Activated T-cell treated with anti-CD3 and anti-CD28 coated beads, Interleukin-2, amount 50 U/mL, for 24 hours (primary cell): ENCODE measurements around the gene PADI1.

Source experiments
- DNase-seq: peaks from one replicate; pipeline ENCODE4 v3.0.0-alpha.2; 2020
- H3K27ac Mint-ChIP-seq: 2 replicates; pipeline ENCODE4 v1.8.0; 2020; ENCODE audit warnings: mild to moderate bottlenecking, mixed read lengths
- H3K27me3 Mint-ChIP-seq: 2 replicates; pipeline ENCODE4 v1.8.0; 2020; ENCODE audit warnings: mixed read lengths
- H3K36me3 Mint-ChIP-seq: 2 replicates; pipeline ENCODE4 v1.8.0; 2020; ENCODE audit warnings: low read depth, mixed read lengths
- H3K4me1 Mint-ChIP-seq: 2 replicates; pipeline ENCODE4 v1.8.0; 2020; ENCODE audit warnings: low read depth, mixed read lengths
- H3K4me3 Mint-ChIP-seq: 2 replicates; pipeline ENCODE4 v1.8.0; 2020; ENCODE audit warnings: mild to moderate bottlenecking, moderate library complexity, mixed read lengths
- H3K9me3 Mint-ChIP-seq: 2 replicates; pipeline ENCODE4 v1.8.0; 2020; ENCODE audit warnings: mixed read lengths

PADI1 gene

DNA sequence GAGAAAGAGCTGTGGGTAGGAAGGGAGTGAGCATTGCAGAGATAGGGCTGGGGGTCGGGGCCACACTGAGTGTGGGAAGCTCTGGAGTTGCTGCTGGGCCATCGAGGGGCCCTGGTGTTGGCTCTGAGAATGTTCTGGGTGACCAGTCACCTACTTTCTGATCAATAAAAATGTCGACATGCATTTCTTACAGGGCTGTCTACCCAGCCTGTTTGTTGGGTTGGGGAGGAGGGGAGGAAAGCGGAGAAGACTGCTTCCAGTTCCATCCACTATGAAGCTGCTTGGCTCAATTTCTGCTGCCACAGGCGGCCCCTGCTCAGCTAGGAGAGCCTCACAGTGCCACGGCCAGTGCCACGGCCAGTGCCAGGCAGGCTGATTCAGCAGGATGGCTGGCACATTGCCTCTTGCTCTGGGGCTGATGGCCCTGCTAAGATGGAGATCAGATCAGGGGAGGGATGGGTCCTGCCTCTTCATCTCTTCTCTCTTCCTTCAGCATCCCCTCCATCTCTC, 40.9 kb downstream of the PADI1 start:
- no peaks in the 10 kb centered on the region for H3K4me1 Mint-ChIP-seq
- peaks cover 21% of the 10 kb centered on the region for H3K27me3 Mint-ChIP-seq
- H3K9me3 Mint-ChIP-seq, result no peaks in the 10 kb centered on the region
- DNase-seq, result no peak
- no peaks in the 10 kb centered on the region for H3K36me3 Mint-ChIP-seq
- no peak overlapping the region for H3K27ac Mint-ChIP-seq
- H3K4me3 Mint-ChIP-seq, result no peak overlapping the region

DNA sequence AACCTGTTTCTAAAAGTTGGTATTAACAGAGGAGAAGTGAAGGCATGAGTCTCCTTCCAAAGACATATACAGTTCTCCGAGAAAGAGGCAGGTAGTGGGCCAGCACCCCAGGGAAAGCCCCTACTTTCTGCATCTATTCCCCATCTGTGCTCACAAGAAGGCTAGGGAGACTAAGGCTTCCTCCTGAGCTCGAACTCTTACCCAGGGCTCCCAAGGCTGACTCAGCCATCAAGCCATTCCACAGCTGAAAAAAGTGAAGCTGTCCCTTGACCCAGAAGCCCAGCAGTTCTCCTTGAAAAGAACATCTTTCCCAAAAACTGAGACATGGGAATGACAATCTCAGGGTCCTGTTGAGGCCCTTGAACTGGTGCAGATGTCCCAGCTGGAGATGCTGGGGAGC, 42.0 kb downstream of the PADI1 start:
- peaks cover 20% of the 10 kb centered on the region for H3K27me3 Mint-ChIP-seq
- H3K27ac Mint-ChIP-seq, result no peak overlapping the region
- H3K4me1 Mint-ChIP-seq, result peaks cover 1% of the 10 kb centered on the region
- no peaks in the 10 kb centered on the region for H3K9me3 Mint-ChIP-seq
- no peak overlapping the region for H3K4me3 Mint-ChIP-seq
- no peaks in the 10 kb centered on the region for H3K36me3 Mint-ChIP-seq
- DNase-seq, result no peak

DNA sequence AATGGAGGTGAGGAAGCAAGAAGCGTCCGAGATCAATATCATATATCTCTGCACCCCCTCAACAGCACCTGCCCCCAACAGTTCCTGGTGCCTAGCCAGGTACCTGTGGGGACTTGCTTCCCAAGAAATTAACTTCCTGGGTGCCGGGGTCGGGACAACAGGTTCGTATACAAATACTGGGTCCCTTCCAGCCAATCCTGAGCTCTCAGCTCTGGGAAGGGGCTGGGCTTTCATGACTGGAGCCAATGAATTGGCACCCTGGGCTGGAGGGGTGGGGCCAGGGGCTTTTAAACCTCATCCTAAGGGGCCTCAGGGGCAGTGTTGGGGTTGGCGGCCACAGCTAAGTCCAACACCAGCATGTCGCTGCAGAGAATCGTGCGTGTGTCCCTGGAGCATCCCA, 43.9 kb downstream of the PADI1 start, which contains the start of gene PADI3:
Gene PADI3, plus strand, starts transcription at position 318 of the 400 bp plus-strand sequence. Its CDS starts 40 bp downstream, at position 358.
- DNase-seq, result no peak
- H3K9me3 Mint-ChIP-seq, result no peaks in the 10 kb centered on the region
- no peak within 1 kb of the TSS for H3K4me3 Mint-ChIP-seq
- H3K27ac Mint-ChIP-seq, result no peak within 1 kb of the TSS
- peaks cover 20% of the 10 kb centered on the region for H3K27me3 Mint-ChIP-seq
- peaks cover 1% of the 10 kb centered on the region for H3K4me1 Mint-ChIP-seq
- no peaks in the 10 kb centered on the region for H3K36me3 Mint-ChIP-seq

DNA sequence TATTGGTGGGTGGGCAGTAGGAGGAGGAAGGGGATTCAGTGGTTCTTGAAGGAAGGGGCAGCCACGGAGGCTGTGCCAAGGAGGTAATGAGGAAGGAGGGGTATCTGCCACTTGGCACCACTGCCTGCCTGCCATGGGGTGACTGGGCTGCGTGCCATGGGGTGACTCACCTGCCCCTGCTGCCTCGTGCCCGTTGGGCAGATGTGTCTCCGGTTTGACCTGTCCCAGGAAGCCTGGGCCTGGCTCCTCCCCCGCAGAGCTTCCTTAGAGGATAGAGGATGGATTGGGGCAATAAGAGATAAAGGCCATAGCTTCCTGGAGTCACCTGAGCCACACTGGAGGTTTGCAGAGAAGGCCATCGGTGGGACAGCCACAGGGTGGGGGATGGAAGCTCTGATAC, 45.7 kb downstream of the PADI1 start:
- peaks cover 22% of the 10 kb centered on the region for H3K27me3 Mint-ChIP-seq
- DNase-seq, result no peak
- H3K9me3 Mint-ChIP-seq, result no peaks in the 10 kb centered on the region
- no peak overlapping the region for H3K4me3 Mint-ChIP-seq
- no peak overlapping the region for H3K27ac Mint-ChIP-seq
- no peaks in the 10 kb centered on the region for H3K36me3 Mint-ChIP-seq
- peaks cover 1% of the 10 kb centered on the region for H3K4me1 Mint-ChIP-seq

DNA sequence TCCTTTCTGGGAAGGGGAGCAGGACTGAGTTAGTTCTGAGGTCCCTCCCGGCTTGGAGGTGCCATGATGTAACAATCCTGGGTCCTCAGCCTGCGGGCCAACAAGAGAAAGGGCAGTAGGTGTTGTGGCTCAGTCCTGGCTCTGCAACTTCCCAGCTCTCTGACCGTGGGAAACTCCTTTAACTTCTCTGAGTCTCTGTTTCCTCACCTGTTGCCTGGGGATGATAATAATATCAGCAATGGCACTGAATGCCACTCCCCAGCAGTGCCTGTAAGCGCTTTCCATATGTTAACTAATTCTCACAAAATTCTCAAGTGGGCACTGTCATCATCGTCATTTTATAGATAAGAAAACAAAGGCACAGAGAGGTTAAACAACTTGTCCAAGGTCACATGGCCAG, 46.3 kb downstream of the PADI1 start:
- Mint-ChIP-seq H3K4me1 (peaks cover 1% of the 10 kb centered on the region), H3K27me3 (peaks cover 28% of the 10 kb centered on the region), H3K4me3 (no peak overlapping the region), H3K36me3 (no peaks in the 10 kb centered on the region), H3K9me3 (no peaks in the 10 kb centered on the region), H3K27ac (no peak overlapping the region)
- no peak for DNase-seq

DNA sequence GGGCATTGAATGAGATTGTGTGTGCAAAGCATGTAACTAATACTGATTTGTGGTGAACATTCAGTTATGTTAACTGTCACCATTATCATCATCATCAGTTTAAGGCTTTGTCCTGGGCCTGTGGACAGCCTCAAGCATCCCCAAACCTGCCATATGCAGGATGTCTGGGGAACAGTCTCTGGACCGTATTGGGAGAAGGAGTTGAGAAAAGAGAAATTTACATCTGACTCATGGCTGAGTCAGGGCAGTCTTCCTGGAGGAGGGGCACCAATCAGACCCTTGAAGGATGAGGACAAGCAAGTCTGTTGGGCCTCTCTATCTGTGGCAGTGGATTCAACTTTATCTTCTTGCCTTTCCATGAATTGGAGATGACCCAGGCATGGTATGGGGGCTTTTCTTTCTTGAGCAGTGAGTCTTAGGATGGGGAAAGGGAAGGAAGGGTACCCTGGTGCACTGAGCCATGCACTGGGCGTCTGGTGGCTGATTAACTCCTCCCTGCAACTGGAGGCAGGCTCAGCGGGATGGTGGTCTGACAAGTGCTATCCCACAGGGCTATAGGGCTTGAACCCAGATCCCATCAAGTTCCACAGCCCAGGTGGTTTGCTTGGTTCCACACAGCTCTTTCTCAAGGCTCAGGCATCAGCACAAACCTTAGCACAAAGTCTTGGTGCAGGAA, 46.9 kb downstream of the PADI1 start:
- no peak overlapping the region for H3K4me3 Mint-ChIP-seq
- H3K27ac Mint-ChIP-seq, result no peak overlapping the region
- no peak for DNase-seq
- no peaks in the 10 kb centered on the region for H3K9me3 Mint-ChIP-seq
- H3K4me1 Mint-ChIP-seq, result peaks cover 1% of the 10 kb centered on the region
- H3K36me3 Mint-ChIP-seq, result no peaks in the 10 kb centered on the region
- peaks cover 28% of the 10 kb centered on the region for H3K27me3 Mint-ChIP-seq

DNA sequence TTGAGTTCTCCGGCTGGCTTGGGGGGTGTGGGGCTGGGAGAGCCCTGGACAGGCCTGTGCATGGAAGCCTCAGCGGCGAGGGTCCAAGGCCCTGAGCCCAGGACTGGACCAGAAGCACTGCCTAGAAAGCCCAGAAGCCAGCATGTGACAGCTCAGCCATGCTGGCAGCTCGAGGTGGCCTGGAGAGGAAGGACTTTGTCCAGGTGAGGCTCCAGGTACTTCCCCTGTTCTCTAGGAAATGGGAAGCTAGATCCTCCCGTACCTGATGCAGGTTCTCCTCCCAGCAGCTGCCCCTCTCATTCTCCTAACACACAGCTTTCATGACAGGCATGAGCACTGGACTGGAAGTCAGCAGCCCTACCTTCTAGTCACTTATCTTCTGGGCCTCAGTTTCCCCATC, 50.4 kb downstream of the PADI1 start:
- no peak for DNase-seq
- no peaks in the 10 kb centered on the region for H3K9me3 Mint-ChIP-seq
- no peaks in the 10 kb centered on the region for H3K36me3 Mint-ChIP-seq
- no peak overlapping the region for H3K4me3 Mint-ChIP-seq
- peaks cover 1% of the 10 kb centered on the region for H3K4me1 Mint-ChIP-seq
- H3K27me3 Mint-ChIP-seq, result peaks cover 29% of the 10 kb centered on the region
- no peak overlapping the region for H3K27ac Mint-ChIP-seq

DNA sequence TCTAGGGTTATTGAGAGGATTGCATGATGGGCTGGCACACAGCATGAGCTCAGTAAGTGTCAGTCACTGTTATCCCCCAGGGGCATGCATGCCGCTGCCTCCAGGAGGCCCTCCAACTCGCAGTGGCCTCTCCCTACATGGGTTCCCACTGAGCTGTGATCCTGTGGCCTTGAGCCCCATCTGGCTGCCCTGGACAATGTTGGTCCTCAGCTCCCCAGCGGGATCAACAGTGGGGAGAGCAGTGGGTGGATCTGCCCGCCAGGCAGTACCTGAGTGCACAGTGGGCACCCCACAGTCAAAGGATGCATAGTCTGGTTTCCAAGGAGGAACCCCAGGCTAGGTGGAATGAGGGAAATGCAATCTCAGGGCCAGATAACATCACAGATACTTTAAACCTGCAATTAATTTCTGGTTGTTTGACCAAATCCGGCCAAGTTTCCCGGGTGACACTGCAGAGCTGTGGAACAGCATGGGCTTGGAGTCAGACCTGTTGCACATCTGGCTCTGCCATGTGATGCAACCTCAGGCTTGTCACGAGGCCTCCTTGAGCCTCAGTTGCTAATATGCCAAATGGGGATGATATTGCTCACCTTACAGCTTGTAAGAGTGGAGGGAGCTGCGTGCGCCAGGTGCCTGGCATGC, 53.3 kb downstream of the PADI1 start:
- Mint-ChIP-seq H3K4me1 (no peaks in the 10 kb centered on the region), H3K27ac (no peak overlapping the region), H3K4me3 (no peak overlapping the region), H3K9me3 (no peaks in the 10 kb centered on the region), H3K36me3 (no peaks in the 10 kb centered on the region), H3K27me3 (peaks cover 27% of the 10 kb centered on the region)
- DNase-seq, result no peak

DNA sequence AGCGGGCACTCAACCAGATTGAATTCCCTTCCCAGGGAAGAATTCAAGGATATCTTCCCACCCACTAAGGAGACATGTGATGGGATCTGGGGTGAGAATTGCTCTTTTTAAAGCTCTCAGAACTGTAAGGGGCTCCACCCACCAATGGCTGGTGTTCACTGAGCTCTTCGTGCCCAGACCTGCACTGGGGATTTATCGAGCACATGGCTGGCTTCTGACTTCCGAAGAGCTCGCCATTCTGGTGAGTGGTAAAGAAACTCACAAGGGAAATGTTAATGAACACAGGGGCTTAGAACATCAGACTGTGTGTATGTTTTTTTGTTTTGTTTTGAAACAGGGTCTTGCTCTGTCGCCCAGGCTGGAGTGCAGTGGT, 53.8 kb downstream of the PADI1 start:
- H3K27me3 Mint-ChIP-seq, result peaks cover 27% of the 10 kb centered on the region

DNA sequence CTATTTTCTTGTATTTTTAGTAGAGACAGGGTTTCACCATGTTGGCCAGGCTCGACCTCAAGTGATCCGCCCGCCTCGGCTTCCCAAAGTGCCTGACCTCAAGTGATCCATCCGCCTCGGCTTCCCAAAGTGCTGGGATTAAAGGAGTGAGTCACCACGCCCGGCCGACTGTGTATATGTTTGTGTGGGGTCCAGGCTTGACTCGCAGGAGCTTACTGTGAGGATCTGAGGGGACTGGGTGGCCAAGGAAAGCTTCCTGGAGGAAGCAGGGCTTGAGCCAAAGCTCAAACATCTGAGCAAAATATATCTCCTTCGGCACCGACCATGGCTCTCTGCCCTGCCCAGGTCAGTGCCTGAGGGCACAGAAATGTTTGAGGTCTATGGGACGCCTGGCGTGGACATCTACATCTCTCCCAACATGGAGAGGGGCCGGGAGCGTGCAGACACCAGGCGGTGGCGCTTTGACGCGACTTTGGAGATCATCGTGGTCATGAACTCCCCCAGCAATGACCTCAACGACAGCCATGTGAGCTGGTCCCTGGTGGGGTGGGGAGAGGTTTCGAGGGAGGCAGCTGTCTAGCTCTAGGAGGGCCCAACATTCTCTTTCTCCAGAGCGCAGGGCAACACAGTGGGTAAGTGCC, 54.4 kb downstream of the PADI1 start:
- DNase-seq, result no peak
- Mint-ChIP-seq H3K36me3 (no peaks in the 10 kb centered on the region), H3K4me3 (no peak overlapping the region), H3K9me3 (no peaks in the 10 kb centered on the region), H3K27ac (no peak overlapping the region), H3K27me3 (peaks cover 27% of the 10 kb centered on the region), H3K4me1 (no peaks in the 10 kb centered on the region)

More for the DNA sequence above, 53.8 kb downstream of the PADI1 start:
- Mint-ChIP-seq H3K4me3 (no peak overlapping the region), H3K4me1 (no peaks in the 10 kb centered on the region), H3K9me3 (no peaks in the 10 kb centered on the region), H3K27ac (no peak overlapping the region), H3K36me3 (no peaks in the 10 kb centered on the region)
- no peak for DNase-seq

DNA sequence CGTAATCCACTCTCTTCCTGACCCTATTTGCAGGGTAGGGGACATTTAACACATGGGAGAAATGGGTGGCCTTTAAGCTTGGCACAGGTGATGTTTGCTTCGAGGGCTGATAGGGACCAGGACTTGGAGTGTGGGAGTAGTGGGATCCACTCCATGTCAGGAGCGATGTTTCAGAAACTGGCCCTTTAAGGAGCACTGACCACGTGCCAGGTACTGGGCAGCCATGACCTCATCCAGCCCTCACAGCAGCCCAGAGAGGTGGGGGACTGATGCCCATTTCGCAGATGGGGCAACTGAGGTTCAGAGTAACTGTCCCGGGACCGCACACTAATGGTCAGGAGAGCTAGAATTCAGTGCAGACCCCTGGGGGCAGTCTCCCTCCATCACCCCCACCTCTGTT, 55.3 kb downstream of the PADI1 start:
- no peaks in the 10 kb centered on the region for H3K36me3 Mint-ChIP-seq
- no peak overlapping the region for H3K4me3 Mint-ChIP-seq
- no peak for DNase-seq
- no peaks in the 10 kb centered on the region for H3K9me3 Mint-ChIP-seq
- H3K4me1 Mint-ChIP-seq, result no peaks in the 10 kb centered on the region
- peaks cover 27% of the 10 kb centered on the region for H3K27me3 Mint-ChIP-seq
- H3K27ac Mint-ChIP-seq, result no peak overlapping the region

DNA sequence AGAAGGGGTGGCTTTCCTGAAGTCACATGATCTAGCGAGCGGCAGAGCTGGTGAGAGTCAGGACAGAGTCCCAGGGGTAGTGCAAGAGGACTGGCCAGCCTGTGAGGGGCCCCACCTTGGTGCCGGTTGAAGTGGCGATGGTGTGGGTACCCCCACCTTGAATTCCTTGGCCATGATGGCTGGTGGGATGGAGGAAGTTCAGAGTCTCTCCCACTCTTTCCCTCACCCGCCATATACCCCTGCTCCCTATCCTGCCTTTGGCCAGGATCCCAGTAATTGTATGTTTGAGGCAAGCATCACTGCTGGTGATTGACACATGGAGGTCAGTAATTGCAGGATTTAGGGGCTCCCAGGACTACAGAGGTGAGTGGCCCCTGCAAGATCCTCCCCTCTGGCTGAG, 55.8 kb downstream of the PADI1 start:
- Mint-ChIP-seq H3K27me3 (peaks cover 24% of the 10 kb centered on the region), H3K4me3 (no peak overlapping the region), H3K4me1 (no peaks in the 10 kb centered on the region), H3K27ac (no peak overlapping the region), H3K36me3 (no peaks in the 10 kb centered on the region), H3K9me3 (no peaks in the 10 kb centered on the region)
- no peak for DNase-seq

DNA sequence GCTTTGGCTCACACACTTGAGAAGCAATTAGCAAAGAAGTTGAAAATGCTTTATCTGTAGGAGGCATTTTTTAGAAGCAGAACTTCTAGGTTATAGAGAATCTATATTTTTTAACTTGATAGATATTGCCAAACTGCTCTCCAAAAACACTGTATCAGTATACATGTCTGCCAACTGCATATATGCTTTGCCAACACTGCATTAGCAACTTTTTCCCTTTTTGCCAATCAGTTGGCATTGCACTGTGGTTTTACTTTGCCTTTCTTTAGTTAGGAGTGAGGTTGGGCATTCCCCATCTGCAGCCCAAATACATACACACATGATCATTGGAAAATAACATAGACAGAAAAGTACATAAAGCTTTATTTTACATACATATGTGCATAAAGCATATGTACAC, 59.0 kb downstream of the PADI1 start:
- H3K27ac Mint-ChIP-seq, result no peak overlapping the region
- peaks cover 16% of the 10 kb centered on the region for H3K27me3 Mint-ChIP-seq
- H3K4me1 Mint-ChIP-seq, result no peaks in the 10 kb centered on the region
- DNase-seq, result no peak
- H3K4me3 Mint-ChIP-seq, result no peak overlapping the region
- no peaks in the 10 kb centered on the region for H3K9me3 Mint-ChIP-seq
- H3K36me3 Mint-ChIP-seq, result no peaks in the 10 kb centered on the region

DNA sequence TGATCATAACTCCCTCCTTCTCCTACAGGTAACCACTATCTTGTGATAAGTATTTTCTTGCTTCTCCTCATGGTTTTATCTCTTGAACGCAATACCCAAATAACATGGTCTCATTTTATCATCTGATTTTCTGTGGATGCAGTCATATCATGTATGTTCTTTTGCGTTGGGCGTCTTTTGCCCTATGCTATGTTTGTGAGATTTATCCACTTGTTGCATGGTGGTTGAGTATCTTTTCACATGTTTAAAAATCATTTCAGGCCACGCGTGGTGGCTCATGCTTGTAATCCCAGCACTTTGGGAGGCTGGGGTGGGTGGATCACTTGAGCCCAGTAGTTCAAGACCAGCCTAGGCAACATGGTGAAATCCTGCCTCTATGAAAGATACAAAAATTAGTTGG, 59.5 kb downstream of the PADI1 start:
- no peak overlapping the region for H3K27ac Mint-ChIP-seq
- no peak overlapping the region for H3K4me3 Mint-ChIP-seq
- H3K4me1 Mint-ChIP-seq, result no peaks in the 10 kb centered on the region
- no peaks in the 10 kb centered on the region for H3K9me3 Mint-ChIP-seq
- no peak for DNase-seq
- no peaks in the 10 kb centered on the region for H3K36me3 Mint-ChIP-seq
- peaks cover 12% of the 10 kb centered on the region for H3K27me3 Mint-ChIP-seq

DNA sequence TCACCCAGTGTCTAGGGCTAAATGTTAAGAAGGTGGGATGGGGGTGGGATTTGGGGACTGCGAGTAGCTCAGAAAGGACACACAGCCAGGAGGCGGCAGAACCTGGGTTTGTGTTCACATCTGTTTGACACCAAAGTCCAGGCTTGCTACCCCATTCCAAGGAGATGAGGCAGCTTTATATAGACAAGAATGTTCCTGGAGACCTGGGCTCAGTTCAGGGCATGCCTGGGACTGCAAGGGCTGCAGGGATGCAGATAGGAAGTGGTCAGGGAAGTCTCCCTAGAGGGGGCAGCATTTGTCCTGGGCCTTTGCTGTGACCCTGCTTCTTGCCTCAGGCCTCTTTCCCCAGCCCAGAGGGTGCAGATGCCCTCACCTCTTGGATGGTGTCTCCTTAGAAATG, 60.2 kb downstream of the PADI1 start:
- no peaks in the 10 kb centered on the region for H3K36me3 Mint-ChIP-seq
- H3K27me3 Mint-ChIP-seq, result peaks cover 8% of the 10 kb centered on the region
- H3K4me3 Mint-ChIP-seq, result no peak overlapping the region
- H3K4me1 Mint-ChIP-seq, result no peaks in the 10 kb centered on the region
- no peaks in the 10 kb centered on the region for H3K9me3 Mint-ChIP-seq
- no peak overlapping the region for H3K27ac Mint-ChIP-seq
- no peak for DNase-seq
